ENCODE data around the gene MAX. TPM values are rescaled to one million over a fixed set of nuclear protein-coding genes. Genes with fewer than 3 reads are reported as not detected.

The MAX gene
- total and polyA plus RNA-seq, 2 of the 13 experiments (the other 11 are each of a cell fraction or from before 2014, with no cell fraction given) = 28.5 to 29.3 TPM

DNA sequence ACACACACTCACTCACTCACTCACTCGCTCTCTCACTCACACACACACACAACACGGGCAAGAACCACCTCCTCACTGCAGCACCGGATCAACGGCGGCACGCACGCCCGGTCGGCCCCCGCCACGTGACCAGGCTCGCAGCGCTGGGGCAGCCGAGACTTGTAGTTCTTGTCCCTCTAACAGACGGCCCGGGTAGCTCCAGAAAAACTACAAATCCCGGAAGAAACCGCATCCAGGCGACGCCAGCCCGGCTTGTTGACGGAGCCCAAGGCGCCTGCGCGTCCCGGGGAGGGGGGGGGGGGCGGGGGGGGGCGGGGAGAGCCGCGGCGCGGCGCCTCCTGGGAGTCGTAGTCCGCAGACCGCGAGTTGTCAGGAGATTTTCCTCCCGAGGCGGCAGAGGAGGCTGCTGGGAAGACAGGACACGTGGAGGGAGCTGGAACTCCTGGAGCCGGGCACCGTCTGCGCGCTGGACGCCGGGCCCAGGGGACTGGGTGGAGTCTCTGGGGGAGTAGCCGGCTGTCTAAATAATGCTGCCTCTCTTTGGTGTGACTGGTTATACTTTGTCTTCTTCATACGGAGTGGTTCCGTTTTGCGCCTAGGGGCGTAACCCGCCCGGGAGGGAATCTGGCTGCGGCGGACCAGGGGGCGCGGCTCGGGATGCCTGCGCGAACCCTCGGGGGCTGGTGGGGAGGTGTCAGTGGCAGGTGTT is at the start of gene MAX (continued):
- TF ChIP-seq, protein P1, sequence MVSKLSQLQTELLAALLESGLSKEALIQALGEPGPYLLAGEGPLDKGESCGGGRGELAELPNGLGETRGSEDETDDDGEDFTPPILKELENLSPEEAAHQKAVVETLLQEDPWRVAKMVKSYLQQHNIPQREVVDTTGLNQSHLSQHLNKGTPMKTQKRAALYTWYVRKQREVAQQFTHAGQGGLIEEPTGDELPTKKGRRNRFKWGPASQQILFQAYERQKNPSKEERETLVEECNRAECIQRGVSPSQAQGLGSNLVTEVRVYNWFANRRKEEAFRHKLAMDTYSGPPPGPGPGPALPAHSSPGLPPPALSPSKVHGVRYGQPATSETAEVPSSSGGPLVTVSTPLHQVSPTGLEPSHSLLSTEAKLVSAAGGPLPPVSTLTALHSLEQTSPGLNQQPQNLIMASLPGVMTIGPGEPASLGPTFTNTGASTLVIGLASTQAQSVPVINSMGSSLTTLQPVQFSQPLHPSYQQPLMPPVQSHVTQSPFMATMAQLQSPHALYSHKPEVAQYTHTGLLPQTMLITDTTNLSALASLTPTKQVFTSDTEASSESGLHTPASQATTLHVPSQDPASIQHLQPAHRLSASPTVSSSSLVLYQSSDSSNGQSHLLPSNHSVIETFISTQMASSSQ (IDR thresholded peaks at IDR 0.05; ENCODE audit: low read depth) = no peak
- TF ChIP-seq, protein P1 (CRISPR knock-in tag; IDR thresholded peaks at IDR 0.05; ENCODE audit: borderline replicate concordance) = peak; percentile 17; the same call in 1 of the 2 replicates
- TF ChIP-seq ZNF619 (CRISPR knock-in tag; IDR thresholded peaks at IDR 0.05) (0 out of 2 replicates have a peak, but pooled peaks have one; percentile 3), ISL2 (CRISPR knock-in tag; IDR thresholded peaks at IDR 0.05) (no peak), MED1 (CRISPR knock-in tag; IDR thresholded peaks at IDR 0.05) (peak; percentile 35; the same call in 1 of the 2 replicates), BHLHE40 (IDR thresholded peaks at IDR 0.05; ENCODE audit: low read length) (peak; percentile 92), ZBTB21 (CRISPR knock-in tag; IDR thresholded peaks at IDR 0.05) (no peak), ATF1 (CRISPR knock-in tag; IDR thresholded peaks at IDR 0.05) (no peak), POGZ (CRISPR knock-in tag; IDR thresholded peaks at IDR 0.05) (peak; percentile 64), TARDBP (CRISPR knock-in tag; IDR thresholded peaks at IDR 0.05) (peak; percentile 63), ESRRA (CRISPR knock-in tag; IDR thresholded peaks at IDR 0.05; ENCODE audit: low read depth) (0 out of 2 replicates have a peak, but pooled peaks have one; percentile 23), ZFY (CRISPR knock-in tag; IDR thresholded peaks at IDR 0.05) (peak; percentile 45; the same call in 1 of the 2 replicates), KDM1A (CRISPR knock-in tag; IDR thresholded peaks at IDR 0.05) (no peak), MATR3 (CRISPR knock-in tag; IDR thresholded peaks at IDR 0.05) (no peak)
- TF ChIP-seq, protein P2, sequence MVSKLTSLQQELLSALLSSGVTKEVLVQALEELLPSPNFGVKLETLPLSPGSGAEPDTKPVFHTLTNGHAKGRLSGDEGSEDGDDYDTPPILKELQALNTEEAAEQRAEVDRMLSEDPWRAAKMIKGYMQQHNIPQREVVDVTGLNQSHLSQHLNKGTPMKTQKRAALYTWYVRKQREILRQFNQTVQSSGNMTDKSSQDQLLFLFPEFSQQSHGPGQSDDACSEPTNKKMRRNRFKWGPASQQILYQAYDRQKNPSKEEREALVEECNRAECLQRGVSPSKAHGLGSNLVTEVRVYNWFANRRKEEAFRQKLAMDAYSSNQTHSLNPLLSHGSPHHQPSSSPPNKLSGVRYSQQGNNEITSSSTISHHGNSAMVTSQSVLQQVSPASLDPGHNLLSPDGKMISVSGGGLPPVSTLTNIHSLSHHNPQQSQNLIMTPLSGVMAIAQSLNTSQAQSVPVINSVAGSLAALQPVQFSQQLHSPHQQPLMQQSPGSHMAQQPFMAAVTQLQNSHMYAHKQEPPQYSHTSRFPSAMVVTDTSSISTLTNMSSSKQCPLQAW (CRISPR knock-in tag; IDR thresholded peaks at IDR 0.05) = peak; percentile 23; the same call in 1 of the 2 replicates
- TF ChIP-seq, protein P3, sequence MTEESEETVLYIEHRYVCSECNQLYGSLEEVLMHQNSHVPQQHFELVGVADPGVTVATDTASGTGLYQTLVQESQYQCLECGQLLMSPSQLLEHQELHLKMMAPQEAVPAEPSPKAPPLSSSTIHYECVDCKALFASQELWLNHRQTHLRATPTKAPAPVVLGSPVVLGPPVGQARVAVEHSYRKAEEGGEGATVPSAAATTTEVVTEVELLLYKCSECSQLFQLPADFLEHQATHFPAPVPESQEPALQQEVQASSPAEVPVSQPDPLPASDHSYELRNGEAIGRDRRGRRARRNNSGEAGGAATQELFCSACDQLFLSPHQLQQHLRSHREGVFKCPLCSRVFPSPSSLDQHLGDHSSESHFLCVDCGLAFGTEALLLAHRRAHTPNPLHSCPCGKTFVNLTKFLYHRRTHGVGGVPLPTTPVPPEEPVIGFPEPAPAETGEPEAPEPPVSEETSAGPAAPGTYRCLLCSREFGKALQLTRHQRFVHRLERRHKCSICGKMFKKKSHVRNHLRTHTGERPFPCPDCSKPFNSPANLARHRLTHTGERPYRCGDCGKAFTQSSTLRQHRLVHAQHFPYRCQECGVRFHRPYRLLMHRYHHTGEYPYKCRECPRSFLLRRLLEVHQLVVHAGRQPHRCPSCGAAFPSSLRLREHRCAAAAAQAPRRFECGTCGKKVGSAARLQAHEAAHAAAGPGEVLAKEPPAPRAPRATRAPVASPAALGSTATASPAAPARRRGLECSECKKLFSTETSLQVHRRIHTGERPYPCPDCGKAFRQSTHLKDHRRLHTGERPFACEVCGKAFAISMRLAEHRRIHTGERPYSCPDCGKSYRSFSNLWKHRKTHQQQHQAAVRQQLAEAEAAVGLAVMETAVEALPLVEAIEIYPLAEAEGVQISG (CRISPR knock-in tag; IDR thresholded peaks at IDR 0.05) = peak; percentile 72
- TF ChIP-seq, protein P4, sequence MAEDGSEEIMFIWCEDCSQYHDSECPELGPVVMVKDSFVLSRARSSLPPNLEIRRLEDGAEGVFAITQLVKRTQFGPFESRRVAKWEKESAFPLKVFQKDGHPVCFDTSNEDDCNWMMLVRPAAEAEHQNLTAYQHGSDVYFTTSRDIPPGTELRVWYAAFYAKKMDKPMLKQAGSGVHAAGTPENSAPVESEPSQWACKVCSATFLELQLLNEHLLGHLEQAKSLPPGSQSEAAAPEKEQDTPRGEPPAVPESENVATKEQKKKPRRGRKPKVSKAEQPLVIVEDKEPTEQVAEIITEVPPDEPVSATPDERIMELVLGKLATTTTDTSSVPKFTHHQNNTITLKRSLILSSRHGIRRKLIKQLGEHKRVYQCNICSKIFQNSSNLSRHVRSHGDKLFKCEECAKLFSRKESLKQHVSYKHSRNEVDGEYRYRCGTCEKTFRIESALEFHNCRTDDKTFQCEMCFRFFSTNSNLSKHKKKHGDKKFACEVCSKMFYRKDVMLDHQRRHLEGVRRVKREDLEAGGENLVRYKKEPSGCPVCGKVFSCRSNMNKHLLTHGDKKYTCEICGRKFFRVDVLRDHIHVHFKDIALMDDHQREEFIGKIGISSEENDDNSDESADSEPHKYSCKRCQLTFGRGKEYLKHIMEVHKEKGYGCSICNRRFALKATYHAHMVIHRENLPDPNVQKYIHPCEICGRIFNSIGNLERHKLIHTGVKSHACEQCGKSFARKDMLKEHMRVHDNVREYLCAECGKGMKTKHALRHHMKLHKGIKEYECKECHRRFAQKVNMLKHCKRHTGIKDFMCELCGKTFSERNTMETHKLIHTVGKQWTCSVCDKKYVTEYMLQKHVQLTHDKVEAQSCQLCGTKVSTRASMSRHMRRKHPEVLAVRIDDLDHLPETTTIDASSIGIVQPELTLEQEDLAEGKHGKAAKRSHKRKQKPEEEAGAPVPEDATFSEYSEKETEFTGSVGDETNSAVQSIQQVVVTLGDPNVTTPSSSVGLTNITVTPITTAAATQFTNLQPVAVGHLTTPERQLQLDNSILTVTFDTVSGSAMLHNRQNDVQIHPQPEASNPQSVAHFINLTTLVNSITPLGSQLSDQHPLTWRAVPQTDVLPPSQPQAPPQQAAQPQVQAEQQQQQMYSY (CRISPR knock-in tag; IDR thresholded peaks at IDR 0.05) = peak; percentile 59; the same call in 1 of the 2 replicates

All from HepG2 (cell line).